HG02588 (cell line): Measurements from ENCODE around the gene CENPN.

ENCODE experiments used
- ATAC-seq: cut with Tn5 transposase; IDR thresholded peaks from one replicate; pipeline ENCODE4 v1.9.1; 2021; ENCODE audit warnings: mild to moderate bottlenecking, moderate library complexity; ENCODE audit not compliant: unreplicated experiment

Gene CENPN

GRCh38 chr16:80991792-80992430, 15.1 kb upstream of the CENPN start:
- ATAC-seq, result no peak

DNA sequence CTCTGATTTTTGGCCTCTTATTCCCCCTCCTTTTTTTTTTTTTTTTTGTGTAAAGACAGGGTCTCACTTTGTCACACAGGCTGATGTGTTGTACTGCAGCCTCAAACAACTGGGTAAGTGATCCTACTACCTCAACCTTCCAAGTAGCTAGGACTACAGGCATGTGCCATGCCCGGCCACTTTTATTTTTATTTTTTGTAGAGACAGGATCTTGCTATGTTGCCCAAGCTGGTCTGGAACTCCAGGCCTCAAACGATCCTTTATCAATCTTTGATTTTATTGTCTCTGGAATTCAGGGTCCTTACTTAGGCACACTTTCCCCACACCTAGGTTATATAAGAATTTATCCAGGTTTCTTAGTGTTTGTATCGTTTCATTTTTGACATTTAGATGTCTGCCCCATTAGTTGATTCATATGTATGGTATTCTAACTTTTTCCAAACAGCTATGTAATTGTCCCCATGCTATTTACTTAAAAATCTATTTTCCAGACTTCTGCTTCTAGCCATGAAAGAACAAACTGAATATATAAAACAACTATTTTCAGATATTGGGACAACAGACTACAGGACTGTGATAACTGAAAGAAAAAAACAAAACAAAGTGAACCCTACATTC, 14.2 kb upstream of the CENPN start:
- no peak for ATAC-seq

- ATAC-seq, result no peak
These were observed 13.7 kb upstream of the CENPN start for GRCh38 chr16:80993307-80993706.

DNA sequence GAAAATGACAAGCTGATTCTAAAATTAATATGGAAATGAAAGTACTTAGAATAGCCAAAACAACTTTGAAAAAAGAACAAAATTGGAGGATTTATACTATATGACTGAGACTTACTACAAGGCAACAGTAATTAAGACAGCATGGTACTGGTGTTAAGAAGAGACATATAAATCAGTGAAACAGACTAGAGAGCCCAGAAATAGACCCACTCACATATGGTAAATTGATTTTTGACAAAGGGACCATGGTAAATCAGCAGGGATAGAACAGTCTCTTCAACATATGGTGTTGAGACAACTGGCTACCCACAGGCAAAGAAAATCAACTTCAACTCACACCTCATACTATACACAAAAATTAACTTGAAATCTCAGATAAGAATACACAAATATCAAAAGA, 13.2 kb upstream of the CENPN start:
- no peak for ATAC-seq

DNA sequence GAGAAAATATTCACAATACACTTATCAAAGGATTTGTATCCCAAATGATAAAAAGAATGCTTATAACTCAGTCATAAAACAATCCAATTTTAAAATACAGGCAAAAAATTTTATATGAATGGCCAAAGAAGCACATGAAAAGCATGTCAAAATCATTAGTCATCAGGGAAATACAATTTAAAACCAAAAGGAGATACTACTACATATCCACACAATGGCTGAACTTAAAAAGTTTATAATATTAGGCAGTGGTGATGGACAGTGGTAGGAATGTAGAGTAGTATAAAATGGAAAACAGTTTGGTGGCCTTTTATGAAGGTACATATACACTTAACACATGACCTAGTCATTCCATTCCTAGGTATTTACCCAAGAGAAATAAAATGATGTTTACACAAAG, 12.6 kb upstream of the CENPN start:
- no peak for ATAC-seq

GRCh38 chr16:80996688-80997138, 10.3 kb upstream of the CENPN start:
- ATAC-seq, result peak; percentile 29

- peak; percentile 62 for ATAC-seq
These were observed 9.7 kb upstream of the CENPN start for GRCh38 chr16:80997139-80997798.

GRCh38 chr16:80997964-80998620, 8.9 kb upstream of the CENPN start:
- no peak for ATAC-seq

GRCh38 chr16:81000873-81001272, 6.1 kb upstream of the CENPN start:
- no peak for ATAC-seq

DNA sequence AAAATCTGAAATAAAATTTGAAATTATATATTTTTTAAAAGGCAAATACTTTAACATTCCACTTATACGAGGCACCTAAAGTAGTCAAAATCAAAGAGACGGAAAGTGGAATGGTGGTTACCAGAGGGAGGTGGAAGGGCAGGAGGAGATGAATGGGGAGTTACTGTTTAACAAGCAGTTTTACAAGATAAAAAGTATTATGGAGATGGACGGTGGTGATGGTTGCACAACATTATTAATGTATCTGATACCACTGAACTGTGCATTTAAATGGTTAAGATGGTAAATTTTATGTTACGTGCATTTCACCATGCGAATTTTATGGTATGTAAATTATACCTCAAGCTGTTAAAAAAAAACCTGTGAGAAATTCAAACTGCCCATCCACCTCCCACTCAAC, 5.7 kb upstream of the CENPN start:
- no peak for ATAC-seq

GRCh38 chr16:81003064-81003463, 4.0 kb upstream of the CENPN start:
- no peak for ATAC-seq

GRCh38 chr16:81003610-81004460, 3.2 kb upstream of the CENPN start:
- ATAC-seq, result no peak

DNA sequence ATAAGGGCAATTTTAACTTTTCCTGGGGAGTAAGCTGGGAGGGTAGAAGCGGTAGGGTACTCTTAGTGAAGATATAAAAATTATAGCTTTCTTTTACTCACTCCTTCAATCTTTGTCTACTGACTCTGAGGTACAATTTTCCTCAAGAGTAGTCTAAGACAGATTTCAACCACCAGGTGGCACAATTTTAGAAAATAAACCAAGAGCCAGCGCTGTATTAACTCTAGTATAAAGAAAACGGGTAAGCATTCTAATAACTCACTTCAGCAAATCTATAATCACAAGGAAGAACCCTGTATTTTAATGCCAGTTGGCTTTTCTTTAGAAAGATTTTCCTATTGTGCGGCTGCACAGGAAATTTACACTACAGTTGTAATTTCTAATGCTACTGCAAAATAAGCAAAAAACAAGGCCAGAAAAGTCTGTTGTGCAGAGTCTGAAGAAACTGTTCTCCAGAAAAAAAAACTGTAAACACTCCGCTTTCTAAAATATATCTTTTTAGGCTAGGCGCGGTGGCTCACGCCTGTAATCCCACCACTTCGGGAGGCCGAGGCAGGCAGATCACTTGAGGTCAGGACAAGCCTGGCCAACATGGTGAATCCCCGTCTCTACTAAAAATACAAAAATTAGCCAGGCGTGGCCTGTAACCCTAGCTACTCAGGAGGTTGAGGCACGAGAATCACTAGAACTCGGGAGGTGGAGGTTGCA, 2.2 kb upstream of the CENPN start:
- ATAC-seq, result no peak

- no peak for ATAC-seq
These were observed 1.3 kb upstream of the CENPN start for GRCh38 chr16:81005610-81006161.

- ATAC-seq, result peak; percentile 33
These were observed 702 bp upstream of the CENPN start for GRCh38 chr16:81006211-81006812.

DNA sequence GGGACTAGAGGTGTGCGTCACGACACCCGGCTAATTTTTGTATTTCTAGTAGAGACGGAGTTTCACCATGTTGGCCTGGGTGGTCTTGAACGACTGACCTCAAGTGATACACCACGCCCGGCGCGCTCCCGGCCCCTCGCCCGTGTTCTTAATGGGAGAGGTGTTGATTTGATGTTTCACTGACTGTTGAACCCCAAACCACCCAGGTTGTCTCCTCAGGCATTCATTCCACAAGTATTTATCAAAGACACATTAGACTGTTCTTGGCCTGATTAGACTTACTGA, 1.4 kb downstream of the CENPN start:
- no peak for ATAC-seq

DNA sequence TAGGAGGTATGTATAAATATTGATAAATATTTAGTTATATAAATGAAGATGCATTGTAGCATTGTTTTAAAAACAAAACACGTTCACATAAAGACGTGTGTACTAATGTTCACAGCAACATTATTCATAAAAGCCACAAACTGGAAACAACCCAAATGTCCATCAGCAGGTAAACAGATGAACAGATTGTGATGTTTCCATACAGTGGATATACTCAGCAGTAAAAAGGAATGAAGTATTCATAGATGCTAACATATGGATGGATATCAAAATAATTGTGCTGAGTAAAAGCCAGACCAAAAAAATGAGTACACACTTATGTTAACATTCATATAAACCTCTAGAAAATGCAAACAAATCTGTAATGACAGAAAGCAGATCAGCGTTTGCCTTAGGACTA, 6.0 kb downstream of the CENPN start:
- no peak for ATAC-seq

DNA sequence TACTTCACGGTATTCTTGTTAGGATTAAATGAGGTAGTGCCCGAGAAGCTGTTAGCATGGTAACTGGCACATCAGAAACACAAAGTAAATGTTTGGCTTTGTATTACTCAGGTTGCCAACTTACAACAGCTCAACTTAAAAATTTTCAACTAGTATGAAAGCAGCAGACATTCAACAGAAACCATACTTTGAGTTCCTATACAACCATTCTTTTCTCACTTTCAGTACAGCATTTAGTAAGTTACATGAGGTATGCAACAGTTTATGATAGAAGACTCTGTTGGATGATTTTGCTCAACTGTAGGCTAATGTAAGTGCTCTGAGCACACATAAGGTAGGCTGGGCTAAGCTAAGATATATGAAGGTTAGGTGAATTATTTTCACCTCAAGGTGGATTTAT, 7.7 kb downstream of the CENPN start:
- no peak for ATAC-seq

DNA sequence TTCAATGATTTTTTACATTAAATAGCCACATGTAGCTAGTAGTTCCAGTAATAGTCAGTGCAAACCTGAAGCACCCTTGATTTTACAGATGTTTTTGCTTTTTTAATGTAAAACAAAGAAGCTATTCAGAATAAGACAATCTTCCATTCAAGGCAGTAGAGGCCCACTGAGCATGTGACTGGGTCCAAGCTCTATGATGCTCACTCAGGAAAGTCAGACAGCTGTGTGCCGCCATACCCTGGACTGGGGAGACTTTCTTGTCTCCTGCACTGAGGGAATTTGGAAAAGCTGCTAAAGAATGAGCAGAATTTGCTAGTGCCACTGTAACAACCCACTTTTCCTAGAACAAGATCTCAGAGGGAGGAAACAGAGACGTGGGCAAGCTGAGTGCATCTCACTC, 11.5 kb downstream of the CENPN start:
- ATAC-seq, result no peak

GRCh38 chr16:81026429-81026828, 19.4 kb downstream of the CENPN start:
- ATAC-seq, result no peak
